ENCODE results near the gene PHTF1.

DNA sequence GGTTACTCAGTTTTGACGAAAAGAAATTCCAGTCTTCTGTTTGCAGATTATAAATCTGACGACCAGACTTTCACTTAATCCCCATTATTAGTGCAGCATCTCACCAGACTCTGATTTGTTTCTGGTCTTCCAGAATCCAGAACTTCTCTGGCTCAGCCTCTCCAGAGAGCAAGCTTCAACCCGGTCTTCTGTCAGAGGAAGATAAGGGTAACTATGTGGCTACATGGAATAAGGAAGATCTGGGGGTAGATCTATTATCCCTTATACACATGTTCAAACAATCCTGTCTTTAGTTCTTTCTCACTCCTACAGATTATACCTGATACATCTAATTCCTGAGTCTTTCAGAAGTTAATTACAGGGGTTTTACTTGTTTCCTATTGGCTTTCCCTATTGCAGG, 9.9 kb downstream of the PHTF1 start:
- no peak for TF ChIP-seq REST (IDR thresholded peaks at IDR 0.05; ENCODE audit: low read depth, low read length)
- TF ChIP-seq, protein P1, sequence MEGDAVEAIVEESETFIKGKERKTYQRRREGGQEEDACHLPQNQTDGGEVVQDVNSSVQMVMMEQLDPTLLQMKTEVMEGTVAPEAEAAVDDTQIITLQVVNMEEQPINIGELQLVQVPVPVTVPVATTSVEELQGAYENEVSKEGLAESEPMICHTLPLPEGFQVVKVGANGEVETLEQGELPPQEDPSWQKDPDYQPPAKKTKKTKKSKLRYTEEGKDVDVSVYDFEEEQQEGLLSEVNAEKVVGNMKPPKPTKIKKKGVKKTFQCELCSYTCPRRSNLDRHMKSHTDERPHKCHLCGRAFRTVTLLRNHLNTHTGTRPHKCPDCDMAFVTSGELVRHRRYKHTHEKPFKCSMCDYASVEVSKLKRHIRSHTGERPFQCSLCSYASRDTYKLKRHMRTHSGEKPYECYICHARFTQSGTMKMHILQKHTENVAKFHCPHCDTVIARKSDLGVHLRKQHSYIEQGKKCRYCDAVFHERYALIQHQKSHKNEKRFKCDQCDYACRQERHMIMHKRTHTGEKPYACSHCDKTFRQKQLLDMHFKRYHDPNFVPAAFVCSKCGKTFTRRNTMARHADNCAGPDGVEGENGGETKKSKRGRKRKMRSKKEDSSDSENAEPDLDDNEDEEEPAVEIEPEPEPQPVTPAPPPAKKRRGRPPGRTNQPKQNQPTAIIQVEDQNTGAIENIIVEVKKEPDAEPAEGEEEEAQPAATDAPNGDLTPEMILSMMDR (IDR thresholded peaks at IDR 0.05 in 2 of 3, conservative IDR thresholded peaks at IDR 0.05 in 1 of 3; ENCODE audit: control insufficient read depth in 2 of 3, extremely low read depth in 1 of 3, insufficient read depth in 1 of 3, low read depth in 3 of 3, low read length in 3 of 3) = no peak
